ENCODE measurements around the gene MOB1A. TPM values are rescaled to one million over a fixed set of nuclear protein-coding genes. Genes with fewer than 3 reads are reported as not detected.

MOB1A gene
- total and polyA plus RNA-seq, 2 of the 8 experiments (the other 6 are each of a cell fraction or from before 2014, with no cell fraction given): 21.6 to 91.7 TPM

DNA sequence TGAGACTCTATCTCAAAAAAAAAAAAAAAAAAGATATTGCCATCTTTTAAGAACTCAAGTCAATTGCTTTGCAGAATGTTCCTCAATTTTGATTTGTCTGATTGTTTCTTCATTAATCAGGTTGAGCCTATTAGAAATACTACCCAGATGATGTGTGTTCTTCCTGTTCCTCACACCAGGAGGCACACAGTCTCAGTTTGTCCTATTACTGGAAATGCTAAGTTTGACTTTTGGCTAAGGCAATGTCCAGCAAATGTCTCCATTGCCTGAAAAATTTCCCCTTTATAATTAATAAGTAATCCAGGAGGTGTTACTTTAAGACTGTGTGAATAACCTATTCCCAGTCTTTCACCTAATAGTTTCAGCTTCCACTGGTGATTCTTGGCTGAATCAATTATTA lies 59.3 kb downstream of the MOB1A start (continued):
- TF ChIP-seq BACH1 (IDR thresholded peaks at IDR 0.05; ENCODE audit: low read length): no peak
- TF ChIP-seq, protein P1, sequence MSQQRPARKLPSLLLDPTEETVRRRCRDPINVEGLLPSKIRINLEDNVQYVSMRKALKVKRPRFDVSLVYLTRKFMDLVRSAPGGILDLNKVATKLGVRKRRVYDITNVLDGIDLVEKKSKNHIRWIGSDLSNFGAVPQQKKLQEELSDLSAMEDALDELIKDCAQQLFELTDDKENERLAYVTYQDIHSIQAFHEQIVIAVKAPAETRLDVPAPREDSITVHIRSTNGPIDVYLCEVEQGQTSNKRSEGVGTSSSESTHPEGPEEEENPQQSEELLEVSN (IDR thresholded peaks at IDR 0.05): no peak
- TF ChIP-seq MAFK (IDR thresholded peaks at IDR 0.05; ENCODE audit: low read depth, low read length): no peak

Measured in H1 (cell line).